NCI-H1417 treated with DMSO at 0.1 percent for 48 hours (cell line): ENCODE data around the gene NKIRAS2.

Experiments
- DNase-seq: peaks from one replicate; lab custom pipeline; 2025; lab: John Stamatoyannopoulos, UW

The NKIRAS2 gene

GRCh38 chr17:42026857-42027589, 7.1 kb downstream of the NKIRAS2 start:
- no peak for DNase-seq

- DNase-seq, result no peak
These were observed 7.7 kb downstream of the NKIRAS2 start for GRCh38 chr17:42027590-42027889.

- DNase-seq, result no peak
These were observed 8.3 kb downstream of the NKIRAS2 start for GRCh38 chr17:42027961-42028790.

- no peak for DNase-seq
These were observed 8.9 kb downstream of the NKIRAS2 start for GRCh38 chr17:42028791-42029127.

- DNase-seq, result no peak
These were observed 11.7 kb downstream of the NKIRAS2 start for GRCh38 chr17:42031584-42031983.

- no peak for DNase-seq
These were observed 14.2 kb downstream of the NKIRAS2 start for GRCh38 chr17:42034059-42034458.

- no peak for DNase-seq
These were observed 18.5 kb downstream of the NKIRAS2 start for GRCh38 chr17:42038221-42038973.

- no peak for DNase-seq
These were observed 20.2 kb downstream of the NKIRAS2 start for GRCh38 chr17:42039794-42040763.

- DNase-seq, result no peak
These were observed 20.9 kb downstream of the NKIRAS2 start for GRCh38 chr17:42040818-42041217.

GRCh38 chr17:42041619-42042018, 21.7 kb downstream of the NKIRAS2 start:
- no peak for DNase-seq

- DNase-seq, result no peak
These were observed 22.9 kb downstream of the NKIRAS2 start for GRCh38 chr17:42042598-42043319.

GRCh38 chr17:42045719-42046118, 25.8 kb downstream of the NKIRAS2 start:
- no peak for DNase-seq

- DNase-seq, result no peak
These were observed 27.5 kb downstream of the NKIRAS2 start for GRCh38 chr17:42047343-42047742.

GRCh38 chr17:42049834-42050392, 30.0 kb downstream of the NKIRAS2 start:
- DNase-seq, result no peak

GRCh38 chr17:42050393-42051012, 30.6 kb downstream of the NKIRAS2 start, which contains the start of gene C17orf113:
TSS of gene C17orf113 (minus strand) at chr17:42050601. CDS start at chr17:42043376, 7,225 bp downstream.
- no peak for DNase-seq

GRCh38 chr17:42051013-42051400, 31.1 kb downstream of the NKIRAS2 start:
- no peak for DNase-seq

- no peak for DNase-seq
These were observed 31.8 kb downstream of the NKIRAS2 start for GRCh38 chr17:42051645-42052044.

- no peak for DNase-seq
These were observed 32.5 kb downstream of the NKIRAS2 start for GRCh38 chr17:42052346-42052877.

- no peak for DNase-seq
These were observed 34.0 kb downstream of the NKIRAS2 start for GRCh38 chr17:42053731-42054500.
